GM19099 (cell line): Measurements from ENCODE around the gene HTRA3.

Experiments
- POLR2A ChIP-seq: IDR thresholded peaks from 3 replicates; pipeline ENCODE4 v1.6.1; 2011; ENCODE audit warnings: low read depth; ENCODE audit not compliant: insufficient read length; ENCODE audit errors: extremely low read depth

Gene HTRA3

GRCh38 chr4:8278009-8278395, 8.4 kb downstream of the HTRA3 start:
- TF ChIP-seq POLR2A, result no peak

DNA sequence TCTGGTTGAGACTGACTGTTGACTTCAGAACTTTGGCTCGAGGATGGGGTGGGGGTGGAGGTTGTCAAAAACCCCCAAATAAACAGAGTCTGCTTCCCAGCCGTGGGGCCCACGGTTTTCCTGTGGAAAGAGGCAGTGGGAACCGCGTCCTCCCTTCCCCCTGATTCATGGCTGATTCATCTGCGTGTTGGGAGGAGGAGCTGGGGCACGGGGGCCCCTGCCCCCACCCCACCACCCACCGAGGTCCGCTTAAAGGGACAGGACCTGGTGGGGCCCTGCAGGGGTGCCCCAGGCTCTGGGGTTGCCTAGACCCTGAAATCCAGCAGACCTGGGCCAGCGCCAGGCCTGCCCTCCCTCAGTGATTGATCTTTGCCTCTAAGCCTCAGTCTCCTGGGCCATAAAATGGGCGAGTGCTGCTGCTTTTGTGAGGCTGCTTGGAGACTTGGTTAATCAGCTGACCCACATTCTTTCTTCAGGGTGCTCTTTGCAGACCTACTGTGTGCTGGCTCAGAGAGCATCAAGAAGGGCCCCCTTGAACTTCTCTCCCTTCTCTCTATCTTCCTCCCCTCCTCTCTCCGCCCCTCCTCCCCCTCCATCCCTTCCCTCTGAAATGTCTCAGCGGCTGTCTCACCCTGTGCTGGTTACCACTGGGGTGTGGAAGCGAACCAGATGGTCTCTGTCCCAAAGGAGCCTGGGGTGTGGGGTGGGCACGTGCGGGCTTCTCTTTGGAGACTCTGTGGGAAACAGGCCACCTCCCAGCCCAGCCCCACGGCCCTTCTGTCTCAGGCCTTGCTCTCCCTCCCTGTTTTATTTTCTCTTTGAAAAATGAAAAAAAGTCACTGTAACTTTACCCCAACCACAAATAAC, 9.1 kb downstream of the HTRA3 start:
- no peak for TF ChIP-seq POLR2A

GRCh38 chr4:8279321-8280157, 10.0 kb downstream of the HTRA3 start:
- TF ChIP-seq POLR2A, result no peak

DNA sequence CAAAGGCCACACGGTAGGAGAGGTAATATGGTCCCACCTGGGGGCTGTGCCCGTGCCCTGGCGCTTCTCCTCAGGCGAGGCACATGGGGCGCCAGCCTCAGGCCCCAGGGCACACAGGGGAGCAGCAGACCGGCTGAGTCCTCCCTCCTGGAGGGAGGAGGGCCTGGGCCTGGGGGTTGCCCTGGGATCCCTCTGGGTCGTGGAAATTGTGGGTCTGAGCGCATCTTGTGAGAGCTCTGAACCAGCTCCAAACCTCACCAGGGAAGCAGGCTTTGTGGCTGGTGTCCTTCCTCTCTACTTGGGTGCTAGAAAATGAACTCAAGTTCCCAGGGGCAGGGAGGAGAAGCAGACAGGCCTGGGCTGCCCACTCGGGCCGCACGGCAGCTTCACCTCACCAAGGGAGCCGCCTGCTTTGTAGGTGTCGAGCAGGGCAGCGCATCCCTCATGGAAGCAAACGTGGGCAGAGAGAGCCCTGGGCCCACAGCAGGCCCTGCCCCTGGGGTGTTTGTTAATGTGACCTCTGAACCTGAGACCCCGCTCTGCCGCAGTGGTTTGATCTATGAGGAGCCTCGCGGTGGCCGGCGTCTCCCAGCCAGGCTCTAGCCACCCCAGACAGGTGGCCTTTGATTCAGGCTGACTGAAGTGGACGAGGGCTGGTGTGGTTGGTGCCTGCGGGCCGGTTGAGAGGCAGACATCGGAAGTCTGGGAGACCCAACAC, 10.8 kb downstream of the HTRA3 start:
- no peak for TF ChIP-seq POLR2A

GRCh38 chr4:8280876-8281440, 11.4 kb downstream of the HTRA3 start:
- TF ChIP-seq POLR2A, result no peak

- TF ChIP-seq POLR2A, result no peak
Measured at GRCh38 chr4:8281519-8282133, 12.1 kb downstream of the HTRA3 start.

DNA sequence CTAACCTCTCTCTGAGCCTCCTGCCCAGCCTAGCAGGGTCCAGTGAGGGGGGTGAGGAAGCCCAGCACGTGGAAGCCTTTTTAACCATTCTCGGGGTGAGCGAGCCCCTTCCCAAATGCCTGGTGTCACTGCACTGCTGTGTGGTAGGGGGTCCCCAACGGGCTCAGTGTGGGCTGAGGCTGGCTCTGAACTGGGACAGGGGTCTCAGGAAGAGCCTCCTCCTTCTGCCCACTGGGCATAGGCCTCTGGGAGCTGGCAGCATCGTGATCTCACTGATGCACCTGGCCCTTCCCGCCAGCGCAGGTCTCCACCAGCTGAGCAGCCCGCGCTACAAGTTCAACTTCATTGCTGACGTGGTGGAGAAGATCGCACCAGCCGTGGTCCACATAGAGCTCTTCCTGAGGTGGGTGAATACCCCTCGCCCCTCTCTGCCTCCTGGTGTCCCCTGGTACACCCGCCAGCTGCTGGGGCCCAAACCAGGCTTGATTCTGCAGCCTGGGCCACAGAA, 12.6 kb downstream of the HTRA3 start:
- no peak for TF ChIP-seq POLR2A

GRCh38 chr4:8282742-8283141, 13.2 kb downstream of the HTRA3 start:
- no peak for TF ChIP-seq POLR2A

- no peak for TF ChIP-seq POLR2A
Measured at GRCh38 chr4:8283161-8283560, 13.6 kb downstream of the HTRA3 start.

- no peak for TF ChIP-seq POLR2A
Measured at GRCh38 chr4:8283631-8284121, 14.1 kb downstream of the HTRA3 start.

GRCh38 chr4:8284391-8284790, 14.8 kb downstream of the HTRA3 start:
- no peak for TF ChIP-seq POLR2A

- TF ChIP-seq POLR2A, result no peak
Measured at GRCh38 chr4:8285143-8285975, 15.8 kb downstream of the HTRA3 start.

- no peak for TF ChIP-seq POLR2A
Measured at GRCh38 chr4:8285976-8286718, 16.6 kb downstream of the HTRA3 start.
